SK-N-SH (cell line): Measurements from ENCODE around the gene KDM2A. TPM values are rescaled to one million over a fixed set of nuclear protein-coding genes. Genes with fewer than 3 reads are reported as not detected.

Experiments used
- CTCF ChIA-PET: fragments of 300-600, 350-600 bp; formaldehyde crosslinking; extraction: SDS; loops from one replicate; lab custom pipeline; 2021; lab: Yijun Ruan, JAX
- POLR2A ChIA-PET: fragments of 350-600 bp; sonication (Branson Sonifier 250); formaldehyde crosslinking; extraction: SDS; loops from one replicate; lab custom pipeline; 2020; ENCODE audit warnings: antibody characterized with exemption, inconsistent platforms; lab: Yijun Ruan, JAX
- DNase-seq: peaks from one replicate; pipeline ENCODE4 v3.0.0; 2012
- H2AFZ ChIP-seq: fragments of 200-600 bp; sonication (generic); 2 replicates; pipeline ENCODE4 v1.8.1; 2016; ENCODE audit warnings: antibody characterized with exemption, mild to moderate bottlenecking, low read depth
- H3F3A ChIP-seq: fragments of 200-600 bp; sonication (generic); replicated peaks from 2 replicates; pipeline ENCODE3; 2016; ENCODE audit warnings: antibody characterized with exemption, mild to moderate bottlenecking; ENCODE audit not compliant: insufficient read depth
- H3K27ac ChIP-seq, 2 experiments: fragments of 200-500 bp in 1 of 2; fragments of 200-600 bp in 1 of 2; sonication (Bioruptor generic) in 1 of 2; sonication (generic), shearing (Covaris generic) in 1 of 2; 2 replicates each; pipeline versions ENCODE4 v1.5.1 to v1.6.1; 2014 to 2016; ENCODE audit warnings: low read depth in 2 of 2, inconsistent platforms in 1 of 2, low read length in 1 of 2, mild to moderate bottlenecking in 1 of 2, mixed read lengths in 1 of 2
- H3K27me3 ChIP-seq: fragments of 200-600 bp; sonication (generic), shearing (Covaris generic); 2 replicates; pipeline ENCODE4 v1.6.1; 2016; ENCODE audit warnings: mixed run types; ENCODE audit not compliant: insufficient read depth
- H3K36me3 ChIP-seq, 2 experiments: fragments of 200-500 bp in 1 of 2; fragments of 200-600 bp in 1 of 2; sonication (Bioruptor generic) in 1 of 2; sonication (generic) in 1 of 2; replicated peaks in 1 of 2; 2 replicates each; pipeline versions ENCODE3 to v1.5.1; 2014 to 2016; ENCODE audit warnings: low read length in 1 of 2, mild to moderate bottlenecking in 1 of 2; ENCODE audit not compliant: insufficient read depth in 2 of 2, control insufficient read depth in 1 of 2
- H3K4me1 ChIP-seq, 2 experiments: fragments of 200-500 bp in 1 of 2; fragments of 200-600 bp in 1 of 2; sonication (Bioruptor generic) in 1 of 2; sonication (generic), shearing (Covaris generic) in 1 of 2; 2 replicates each; pipeline versions ENCODE4 v1.5.1 to v1.6.1; 2014 to 2016; ENCODE audit warnings: low read depth in 1 of 2, low read length in 1 of 2, mixed run types in 1 of 2; ENCODE audit not compliant: insufficient read depth in 2 of 2, control insufficient read depth in 1 of 2
- H3K4me2 ChIP-seq: fragments of 200-600 bp; sonication (generic), shearing (Covaris generic); 2 replicates; pipeline ENCODE4 v1.6.1; 2017; ENCODE audit warnings: mixed run types
- H3K4me3 ChIP-seq, 2 experiments: fragments of 200-500 bp in 1 of 2; fragments of 200-600 bp in 1 of 2; sonication (Bioruptor generic) in 1 of 2; sonication (generic), shearing (Covaris generic) in 1 of 2; 2 replicates each; pipeline versions ENCODE4 v1.5.1 to v1.8.1; 2014 to 2016; ENCODE audit warnings: low read depth in 2 of 2, inconsistent platforms in 1 of 2, low read length in 1 of 2, mild to moderate bottlenecking in 1 of 2, mixed read lengths in 1 of 2, moderate library complexity in 1 of 2
- H3K79me2 ChIP-seq: fragments of 200-600 bp; sonication (generic); 2 replicates; pipeline ENCODE4 v1.8.1; 2017; ENCODE audit warnings: mild to moderate bottlenecking; ENCODE audit not compliant: insufficient read depth
- H3K9ac ChIP-seq: fragments of 200-600 bp; sonication (generic); 2 replicates; pipeline ENCODE4 v1.6.1; 2017; ENCODE audit warnings: mixed run types
- H3K9me2 ChIP-seq: fragments of 200-600 bp; sonication (generic); 2 replicates; pipeline ENCODE4 v1.6.1; 2017; ENCODE audit warnings: mixed run types
- H3K9me3 ChIP-seq: fragments of 200-600 bp; sonication (generic); 2 replicates; pipeline ENCODE4 v1.6.1; 2017; ENCODE audit warnings: mixed run types, mild to moderate bottlenecking, moderate library complexity
- H4K20me1 ChIP-seq: fragments of 200-600 bp; sonication (generic); 2 replicates; pipeline ENCODE4 v1.6.1; 2017; ENCODE audit warnings: mild to moderate bottlenecking, mixed run types; ENCODE audit not compliant: insufficient read depth
- ELF1 ChIP-seq: IDR thresholded peaks from 2 replicates; pipeline ENCODE4 v1.4.0; 2012
- EP300 ChIP-seq, 2 experiments: IDR thresholded peaks; 2 replicates each; pipeline versions ENCODE4 v1.4.0 to v1.6.1; 2012; ENCODE audit warnings: borderline replicate concordance in 1 of 2, low read depth in 1 of 2, low read length in 1 of 2
- FOXM1 ChIP-seq: IDR thresholded peaks from 2 replicates; pipeline ENCODE4 v1.4.0; 2012; ENCODE audit warnings: low read depth, mild to moderate bottlenecking
- GABPA ChIP-seq: IDR thresholded peaks from 2 replicates; pipeline ENCODE4 v1.4.0; 2012; ENCODE audit warnings: low read depth, mild to moderate bottlenecking
- GATA2 ChIP-seq: sonication (generic); formaldehyde crosslinking; IDR thresholded peaks from 2 replicates; pipeline ENCODE4 v1.5.0; 2020; ENCODE audit warnings: mild to moderate bottlenecking, missing genetic modification reagents
- JUND ChIP-seq: IDR thresholded peaks from 2 replicates; pipeline ENCODE4 v1.4.0; 2012
- NFIC ChIP-seq: IDR thresholded peaks from 2 replicates; pipeline ENCODE4 v1.4.0; 2012; ENCODE audit warnings: borderline replicate concordance
- NRF1 ChIP-seq: IDR thresholded peaks from 2 replicates; pipeline ENCODE4 v1.6.1; 2012; ENCODE audit warnings: low read depth, mild to moderate bottlenecking, low read length
- POLR2AphosphoS5 ChIP-seq: IDR thresholded peaks from 2 replicates; pipeline ENCODE4 v1.6.1; 2012; ENCODE audit warnings: low read depth, low read length
- RAD21 ChIP-seq: IDR thresholded peaks from 2 replicates; pipeline ENCODE4 v1.6.1; 2012; ENCODE audit warnings: mild to moderate bottlenecking, low read length
- RCOR1 ChIP-seq: fragments of 150-350 bp; IDR thresholded peaks from 2 replicates; pipeline ENCODE4 v1.6.1; 2017; ENCODE audit warnings: antibody characterized with exemption, low read length
- RFX5 ChIP-seq: IDR thresholded peaks from 2 replicates; pipeline ENCODE4 v1.6.1; 2012; ENCODE audit warnings: mild to moderate bottlenecking, improper control_type of control experiment, low read length
- RXRA ChIP-seq: IDR thresholded peaks from 2 replicates; pipeline ENCODE4 v1.4.0; 2012; ENCODE audit warnings: low read depth, mild to moderate bottlenecking, borderline replicate concordance
- TCF12 ChIP-seq: IDR thresholded peaks from 2 replicates; pipeline ENCODE4 v1.4.0; 2012
- TEAD4 ChIP-seq: IDR thresholded peaks from 2 replicates; pipeline ENCODE4 v1.4.0; 2012; ENCODE audit warnings: mild to moderate bottlenecking, borderline replicate concordance; ENCODE audit not compliant: insufficient read depth
- WGBS: methylation state at CpG from one replicate; pipeline ENCODE4 v1.1.6; 2017; ENCODE audit warnings: low lambda C conversion rate; 5-methylcytosine and 5-hydroxymethylcytosine counted together
- polyA plus RNA-seq, 3 experiments: library from polyadenylated mRNA; depleted of rRNA; stranded (reverse); fragments of >200 nt; gene quantifications; 2 replicates each; pipeline ENCODE4 v1.2.3, GENCODE V29; 2012
- TF ChIP-seq, protein P1 (sequence below): fragments of 200-600 bp; sonication (generic); IDR thresholded peaks from 2 replicates; pipeline ENCODE4 v1.6.1; 2017; ENCODE audit warnings: antibody characterized with exemption, mild to moderate bottlenecking, moderate library complexity
- TF ChIP-seq, protein P2 (sequence below): IDR thresholded peaks from 2 replicates; pipeline ENCODE4 v1.6.1; 2012; ENCODE audit warnings: mild to moderate bottlenecking, low read depth, low read length, moderate library complexity
- TF ChIP-seq, protein P3 (sequence below): fragments of 150-350 bp; IDR thresholded peaks from 2 replicates; pipeline ENCODE4 v1.6.1; 2017; ENCODE audit warnings: antibody characterized with exemption, low read length, low read depth, borderline replicate concordance
- TF ChIP-seq, protein P4 (sequence below): IDR thresholded peaks from 2 replicates; pipeline ENCODE4; 2012
- TF ChIP-seq, protein P5 (sequence below): IDR thresholded peaks from 2 replicates; pipeline ENCODE4 v1.4.0; 2012; ENCODE audit warnings: low read depth

KDM2A gene
- polyA plus RNA-seq, 1 of the 3 experiments (the other 2 are of a cell fraction): 28.4 TPM

DNA sequence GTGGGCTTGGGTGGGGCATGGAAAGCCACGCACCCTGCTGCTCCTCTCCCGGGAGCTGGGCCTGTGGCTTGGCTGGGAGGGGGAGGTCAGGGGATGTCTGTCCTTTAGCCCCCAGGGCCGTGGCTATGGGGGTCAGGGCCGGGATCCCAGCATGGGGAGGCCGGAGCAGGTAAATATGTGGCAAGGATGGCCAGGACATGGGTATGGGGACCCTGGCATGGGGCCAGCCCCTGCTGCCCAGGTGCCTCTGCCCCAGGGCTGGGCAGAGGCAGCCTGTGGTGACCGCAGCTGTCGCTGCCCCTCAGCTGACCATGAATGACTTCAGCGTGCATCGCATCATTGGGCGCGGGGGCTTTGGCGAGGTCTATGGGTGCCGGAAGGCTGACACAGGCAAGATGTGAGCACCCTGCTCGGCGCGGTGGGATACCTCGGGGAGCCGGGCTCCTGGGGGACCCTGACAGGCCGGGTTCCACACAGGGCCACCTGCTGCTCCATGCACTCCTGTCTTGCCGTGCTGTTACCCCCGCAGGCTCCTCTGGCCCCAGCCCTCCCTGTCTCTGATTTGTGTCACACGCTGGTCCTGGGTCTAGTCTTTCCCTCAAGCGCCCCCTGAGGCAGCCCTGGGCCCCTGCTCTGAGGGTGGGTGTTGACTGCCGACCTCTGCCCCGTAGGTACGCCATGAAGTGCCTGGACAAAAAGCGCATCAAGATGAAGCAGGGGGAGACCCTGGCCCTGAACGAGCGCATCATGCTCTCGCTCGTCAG lies 161.9 kb downstream of the KDM2A start:
- H3K36me3 ChIP-seq: peaks cover 3 to 61% of the 10 kb centered on the region in 2 experiments
- H3K4me1 ChIP-seq: peaks cover 0 to 5% of the 10 kb centered on the region in 2 experiments; a peak in 2 of 4 replicates
- no peaks in the 10 kb centered on the region for H3K9me2 ChIP-seq
- no peak overlapping the region for H3K27ac ChIP-seq
- ChIA-PET CTCF (interaction anchor here (0.9 to 3.9 kb wide), 7 partner anchors 18 to 1501 kb away, joined by 3 to 20 read pairs (median 7); no protein-coding TSS in a partner anchor), POLR2A (no interaction called here)
- TF ChIP-seq RFX5: no peak
- TF ChIP-seq TCF12: no peak
- TF ChIP-seq FOXM1: no peak
- no peak for TF ChIP-seq NFIC
- TF ChIP-seq GABPA: no peak
- TF ChIP-seq, protein P1, sequence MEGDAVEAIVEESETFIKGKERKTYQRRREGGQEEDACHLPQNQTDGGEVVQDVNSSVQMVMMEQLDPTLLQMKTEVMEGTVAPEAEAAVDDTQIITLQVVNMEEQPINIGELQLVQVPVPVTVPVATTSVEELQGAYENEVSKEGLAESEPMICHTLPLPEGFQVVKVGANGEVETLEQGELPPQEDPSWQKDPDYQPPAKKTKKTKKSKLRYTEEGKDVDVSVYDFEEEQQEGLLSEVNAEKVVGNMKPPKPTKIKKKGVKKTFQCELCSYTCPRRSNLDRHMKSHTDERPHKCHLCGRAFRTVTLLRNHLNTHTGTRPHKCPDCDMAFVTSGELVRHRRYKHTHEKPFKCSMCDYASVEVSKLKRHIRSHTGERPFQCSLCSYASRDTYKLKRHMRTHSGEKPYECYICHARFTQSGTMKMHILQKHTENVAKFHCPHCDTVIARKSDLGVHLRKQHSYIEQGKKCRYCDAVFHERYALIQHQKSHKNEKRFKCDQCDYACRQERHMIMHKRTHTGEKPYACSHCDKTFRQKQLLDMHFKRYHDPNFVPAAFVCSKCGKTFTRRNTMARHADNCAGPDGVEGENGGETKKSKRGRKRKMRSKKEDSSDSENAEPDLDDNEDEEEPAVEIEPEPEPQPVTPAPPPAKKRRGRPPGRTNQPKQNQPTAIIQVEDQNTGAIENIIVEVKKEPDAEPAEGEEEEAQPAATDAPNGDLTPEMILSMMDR: no peak
- TF ChIP-seq, protein P2, sequence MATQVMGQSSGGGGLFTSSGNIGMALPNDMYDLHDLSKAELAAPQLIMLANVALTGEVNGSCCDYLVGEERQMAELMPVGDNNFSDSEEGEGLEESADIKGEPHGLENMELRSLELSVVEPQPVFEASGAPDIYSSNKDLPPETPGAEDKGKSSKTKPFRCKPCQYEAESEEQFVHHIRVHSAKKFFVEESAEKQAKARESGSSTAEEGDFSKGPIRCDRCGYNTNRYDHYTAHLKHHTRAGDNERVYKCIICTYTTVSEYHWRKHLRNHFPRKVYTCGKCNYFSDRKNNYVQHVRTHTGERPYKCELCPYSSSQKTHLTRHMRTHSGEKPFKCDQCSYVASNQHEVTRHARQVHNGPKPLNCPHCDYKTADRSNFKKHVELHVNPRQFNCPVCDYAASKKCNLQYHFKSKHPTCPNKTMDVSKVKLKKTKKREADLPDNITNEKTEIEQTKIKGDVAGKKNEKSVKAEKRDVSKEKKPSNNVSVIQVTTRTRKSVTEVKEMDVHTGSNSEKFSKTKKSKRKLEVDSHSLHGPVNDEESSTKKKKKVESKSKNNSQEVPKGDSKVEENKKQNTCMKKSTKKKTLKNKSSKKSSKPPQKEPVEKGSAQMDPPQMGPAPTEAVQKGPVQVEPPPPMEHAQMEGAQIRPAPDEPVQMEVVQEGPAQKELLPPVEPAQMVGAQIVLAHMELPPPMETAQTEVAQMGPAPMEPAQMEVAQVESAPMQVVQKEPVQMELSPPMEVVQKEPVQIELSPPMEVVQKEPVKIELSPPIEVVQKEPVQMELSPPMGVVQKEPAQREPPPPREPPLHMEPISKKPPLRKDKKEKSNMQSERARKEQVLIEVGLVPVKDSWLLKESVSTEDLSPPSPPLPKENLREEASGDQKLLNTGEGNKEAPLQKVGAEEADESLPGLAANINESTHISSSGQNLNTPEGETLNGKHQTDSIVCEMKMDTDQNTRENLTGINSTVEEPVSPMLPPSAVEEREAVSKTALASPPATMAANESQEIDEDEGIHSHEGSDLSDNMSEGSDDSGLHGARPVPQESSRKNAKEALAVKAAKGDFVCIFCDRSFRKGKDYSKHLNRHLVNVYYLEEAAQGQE: no peak
- TF ChIP-seq, protein P3, sequence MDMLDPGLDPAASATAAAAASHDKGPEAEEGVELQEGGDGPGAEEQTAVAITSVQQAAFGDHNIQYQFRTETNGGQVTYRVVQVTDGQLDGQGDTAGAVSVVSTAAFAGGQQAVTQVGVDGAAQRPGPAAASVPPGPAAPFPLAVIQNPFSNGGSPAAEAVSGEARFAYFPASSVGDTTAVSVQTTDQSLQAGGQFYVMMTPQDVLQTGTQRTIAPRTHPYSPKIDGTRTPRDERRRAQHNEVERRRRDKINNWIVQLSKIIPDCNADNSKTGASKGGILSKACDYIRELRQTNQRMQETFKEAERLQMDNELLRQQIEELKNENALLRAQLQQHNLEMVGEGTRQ: no peak
- no peak for TF ChIP-seq RAD21
- no peak for TF ChIP-seq EP300 (IDR thresholded peaks at IDR 0.05; ENCODE audit: borderline replicate concordance in 1 of 2, low read depth in 1 of 2, low read length in 1 of 2)
- no peak for TF ChIP-seq POLR2AphosphoS5
- no peak for TF ChIP-seq JUND
- TF ChIP-seq TEAD4: no peak
- no peak for TF ChIP-seq GATA2 (CRISPR knock-in tag)
- no peak for TF ChIP-seq NRF1
- no peak for TF ChIP-seq ELF1
- TF ChIP-seq, protein P4, sequence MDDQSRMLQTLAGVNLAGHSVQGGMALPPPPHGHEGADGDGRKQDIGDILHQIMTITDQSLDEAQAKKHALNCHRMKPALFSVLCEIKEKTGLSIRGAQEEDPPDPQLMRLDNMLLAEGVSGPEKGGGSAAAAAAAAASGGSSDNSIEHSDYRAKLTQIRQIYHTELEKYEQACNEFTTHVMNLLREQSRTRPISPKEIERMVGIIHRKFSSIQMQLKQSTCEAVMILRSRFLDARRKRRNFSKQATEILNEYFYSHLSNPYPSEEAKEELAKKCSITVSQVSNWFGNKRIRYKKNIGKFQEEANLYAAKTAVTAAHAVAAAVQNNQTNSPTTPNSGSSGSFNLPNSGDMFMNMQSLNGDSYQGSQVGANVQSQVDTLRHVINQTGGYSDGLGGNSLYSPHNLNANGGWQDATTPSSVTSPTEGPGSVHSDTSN: no peak
- TF ChIP-seq RXRA: no peak
- TF ChIP-seq, protein P5, sequence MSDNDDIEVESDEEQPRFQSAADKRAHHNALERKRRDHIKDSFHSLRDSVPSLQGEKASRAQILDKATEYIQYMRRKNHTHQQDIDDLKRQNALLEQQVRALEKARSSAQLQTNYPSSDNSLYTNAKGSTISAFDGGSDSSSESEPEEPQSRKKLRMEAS: no peak
- TF ChIP-seq RCOR1: no peak
- WGBS: 93% methylated on average over 7 of the region's 31 CpGs
- no peaks in the 10 kb centered on the region for H3K27me3 ChIP-seq
- no peak overlapping the region for H3K4me2 ChIP-seq
- no peak overlapping the region for H2AFZ ChIP-seq
- no peaks in the 10 kb centered on the region for H3K9me3 ChIP-seq
- no peak overlapping the region for H3K4me3 ChIP-seq
- no peak overlapping the region for H3K9ac ChIP-seq
- H3K79me2 ChIP-seq: no peaks in the 10 kb centered on the region; the same call in 1 of the 2 replicates
- H3F3A ChIP-seq: no peaks in the 10 kb centered on the region
- no peak for DNase-seq
- H4K20me1 ChIP-seq: 0 out of 2 replicates have a peak, but pooled peaks cover 3% of the 10 kb centered on the region
